Astrocyte (in vitro differentiated cells and primary cell): ENCODE measurements around the gene KIFAP3.
"Not testable (repeated sequence)": the region's sequence is repeated elsewhere in the genome, so short reads cannot be mapped to it uniquely, and the experiment has no call there.

Experiments
- CTCF ChIP-seq: IDR thresholded peaks from 2 replicates; pipeline ENCODE4 v1.5.1; 2011; ENCODE audit warnings: low read depth, mild to moderate bottlenecking, inconsistent platforms, low read length, moderate library complexity; ENCODE audit not compliant: insufficient read depth
- EZH2 ChIP-seq: IDR thresholded peaks from 2 replicates; pipeline ENCODE4 v1.6.1; 2012; ENCODE audit warnings: mild to moderate bottlenecking, low read length, inconsistent platforms; ENCODE audit not compliant: insufficient read depth

DNA sequence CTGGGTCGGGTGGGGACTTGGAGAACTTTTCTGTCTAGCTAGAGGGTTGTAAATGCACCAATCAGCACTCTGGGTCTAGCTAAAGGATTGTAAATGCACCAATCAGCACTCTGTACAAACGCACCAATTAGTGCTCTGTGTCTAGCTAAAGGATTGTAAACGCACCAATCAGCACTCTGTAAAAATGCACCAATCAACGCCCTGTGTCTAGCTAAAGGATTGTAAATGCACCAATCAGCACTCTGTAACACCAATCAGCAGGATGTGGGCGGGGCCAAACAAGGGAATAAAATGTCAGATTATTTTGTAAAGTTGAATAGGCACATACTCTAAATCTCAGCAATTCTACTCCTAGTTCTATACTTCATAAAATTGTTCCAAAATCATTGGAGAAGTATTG, 2.5 kb upstream of the KIFAP3 start:
- TF ChIP-seq CTCF, EZH2: not testable (repeated sequence)
